Astrocyte (in vitro differentiated cells and primary cell): ENCODE results near the gene PREPL.

ENCODE experiments used
- CTCF ChIP-seq: IDR thresholded peaks from 2 replicates; pipeline ENCODE4 v1.5.1; 2011; ENCODE audit warnings: low read depth, mild to moderate bottlenecking, inconsistent platforms, low read length, moderate library complexity; ENCODE audit not compliant: insufficient read depth
- EZH2 ChIP-seq: IDR thresholded peaks from 2 replicates; pipeline ENCODE4 v1.6.1; 2012; ENCODE audit warnings: mild to moderate bottlenecking, low read length, inconsistent platforms; ENCODE audit not compliant: insufficient read depth

- TF ChIP-seq CTCF (no peak), EZH2 (no peak)
Measured at GRCh38 chr2:44285174-44285573, 76.1 kb downstream of the PREPL start.
